GM19324 (cell line): ENCODE results near the gene BSN.

Experiments used
- ATAC-seq: cut with Tn5 transposase; IDR thresholded peaks from one replicate; pipeline ENCODE4 v1.9.1; 2021; ENCODE audit warnings: mild to moderate bottlenecking, moderate library complexity; ENCODE audit not compliant: unreplicated experiment, low FRiP score

Gene BSN

DNA sequence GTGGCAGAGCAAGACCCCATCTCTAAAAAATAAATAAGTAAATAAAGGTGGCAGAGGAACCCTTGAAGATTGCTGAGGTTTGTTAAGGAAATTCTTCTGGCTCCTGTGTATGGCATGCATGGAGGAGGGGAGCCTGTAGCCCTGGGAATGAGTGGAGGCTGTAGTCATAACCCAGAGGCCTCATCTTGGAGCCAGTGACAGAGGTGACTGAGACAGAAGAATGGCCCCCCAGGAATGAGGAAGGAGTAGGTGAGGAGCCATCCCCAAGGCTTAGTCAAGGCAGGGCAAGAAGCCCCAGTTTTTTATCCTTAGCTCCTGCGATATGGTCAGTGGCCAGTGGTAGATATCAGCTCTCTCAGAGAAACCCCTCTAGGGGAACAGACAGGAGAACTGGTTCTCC is 46.5 kb downstream of the BSN start:
- no peak for ATAC-seq

- ATAC-seq = no peak
Measured at GRCh38 chr3:49601358-49602048, 47.2 kb downstream of the BSN start.

GRCh38 chr3:49602049-49602554 is 47.8 kb downstream of the BSN start:
- no peak for ATAC-seq

DNA sequence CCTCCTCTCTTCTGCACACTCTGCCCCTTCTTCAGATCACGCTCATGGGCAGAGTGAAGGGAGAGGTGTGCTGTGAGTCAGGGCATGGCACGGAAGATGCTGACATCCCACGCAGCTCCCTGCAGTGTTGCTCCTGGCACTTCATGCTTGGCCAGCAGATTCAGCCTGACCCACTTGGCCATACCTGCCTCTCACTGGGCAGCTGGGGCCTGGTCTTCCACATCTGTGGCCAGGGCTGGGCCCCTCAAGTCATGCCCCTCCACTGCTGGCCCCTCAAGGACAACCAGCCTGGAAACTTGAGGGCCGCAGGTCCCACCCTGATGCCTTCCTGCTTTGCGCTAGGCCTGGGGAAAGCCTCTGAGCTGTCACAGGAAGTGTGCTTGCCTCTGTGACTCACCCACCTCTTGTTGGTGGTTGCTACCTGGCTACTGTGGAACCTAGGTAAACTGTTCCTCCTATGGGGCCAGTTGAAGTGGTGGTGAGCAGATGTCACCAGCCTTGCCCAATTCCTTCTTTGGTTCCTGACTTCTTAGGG is 48.7 kb downstream of the BSN start:
- no peak for ATAC-seq

DNA sequence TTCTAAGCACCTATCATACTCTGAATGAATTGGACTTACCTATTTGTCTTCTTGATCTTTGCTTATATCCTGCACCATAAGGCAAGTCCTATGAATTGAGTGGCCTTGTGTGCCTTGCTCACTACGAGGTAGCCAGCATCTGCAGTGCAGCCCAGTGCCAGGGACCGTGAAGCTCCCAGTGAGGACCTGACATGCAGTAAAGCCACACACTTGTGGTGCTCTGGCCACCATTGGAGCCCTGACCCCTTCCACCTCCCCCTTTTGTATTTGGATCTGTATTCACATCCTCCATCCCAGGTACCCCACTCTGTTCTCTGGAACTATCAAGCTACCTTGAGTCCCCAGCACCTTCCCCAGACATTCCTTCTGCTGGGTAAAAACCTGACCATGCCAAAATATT is 52.1 kb downstream of the BSN start:
- no peak for ATAC-seq

DNA sequence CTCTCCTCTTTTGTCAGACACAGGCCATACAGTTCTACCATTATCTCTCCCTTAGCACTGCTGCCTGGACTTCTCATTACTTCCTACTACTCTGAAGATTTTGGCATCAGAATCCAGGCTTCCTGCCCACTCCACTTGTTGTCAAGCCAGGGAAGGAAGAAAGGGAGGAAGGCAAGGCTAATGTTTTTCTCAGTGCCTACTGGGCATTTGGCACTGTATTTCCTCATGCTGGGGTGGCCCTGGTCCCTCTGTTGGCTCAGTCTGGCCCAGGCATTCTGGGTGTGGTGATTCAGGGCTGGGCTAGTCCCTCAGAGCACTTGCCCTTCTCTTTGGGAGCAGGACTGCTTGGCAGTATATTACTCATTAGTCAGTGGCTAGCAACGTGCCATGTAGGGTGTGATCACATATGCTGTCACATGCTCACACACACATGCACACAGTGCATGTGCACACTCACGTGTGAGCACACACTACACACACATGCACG is 52.9 kb downstream of the BSN start:
- ATAC-seq = no peak

- ATAC-seq = no peak
Measured at GRCh38 chr3:49607796-49608195, 53.5 kb downstream of the BSN start.

GRCh38 chr3:49609314-49609713 is 55.0 kb downstream of the BSN start:
- no peak for ATAC-seq

- ATAC-seq = no peak
Measured at GRCh38 chr3:49609815-49610214, 55.5 kb downstream of the BSN start.

GRCh38 chr3:49610666-49611280 is 56.5 kb downstream of the BSN start:
- no peak for ATAC-seq

DNA sequence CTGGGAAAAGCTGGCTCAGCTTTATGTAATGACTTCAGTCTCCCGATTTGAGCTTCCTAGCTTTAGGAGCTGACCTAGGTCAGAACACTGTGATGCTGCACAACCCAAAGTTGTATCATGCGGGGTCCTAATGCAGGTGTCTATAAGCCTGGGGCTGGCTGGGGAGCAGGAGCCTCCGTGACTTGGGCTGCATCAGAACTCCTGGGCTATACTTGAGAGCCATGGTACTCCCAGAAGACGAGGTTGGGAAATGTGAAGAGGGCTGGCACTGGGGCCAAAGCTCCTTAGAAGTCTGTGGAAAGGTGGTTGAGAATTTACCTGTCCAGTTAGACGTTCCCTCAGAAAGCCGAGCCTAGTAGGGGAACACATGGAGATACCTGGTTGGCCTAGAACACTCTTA is 57.0 kb downstream of the BSN start:
- no peak for ATAC-seq

GRCh38 chr3:49611719-49612118 is 57.4 kb downstream of the BSN start:
- ATAC-seq = no peak

DNA sequence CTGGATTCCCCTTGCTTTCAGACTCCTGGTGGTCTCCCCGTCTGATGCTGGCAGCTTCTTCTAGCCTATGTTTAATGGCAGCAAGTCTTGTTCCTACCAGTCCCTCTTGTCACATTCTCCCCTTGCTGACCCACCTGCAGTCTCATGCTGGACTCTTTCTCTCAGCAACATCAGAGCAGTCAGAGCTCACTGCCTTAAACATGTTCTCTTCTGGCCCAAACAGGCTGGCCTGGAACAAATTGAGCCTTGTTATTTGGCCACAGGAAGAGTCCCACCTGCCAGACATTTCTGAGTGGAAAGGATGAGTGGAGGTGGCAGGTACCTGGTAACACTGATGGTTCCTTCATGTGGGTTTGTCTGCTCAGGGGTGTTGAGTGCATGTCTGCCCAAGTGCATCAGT is 60.7 kb downstream of the BSN start:
- no peak for ATAC-seq

GRCh38 chr3:49616061-49616460 is 61.8 kb downstream of the BSN start:
- ATAC-seq = no peak

GRCh38 chr3:49616491-49616941 is 62.2 kb downstream of the BSN start:
- no peak for ATAC-seq

GRCh38 chr3:49617390-49618013 is 63.2 kb downstream of the BSN start:
- no peak for ATAC-seq

- no peak for ATAC-seq
Measured at GRCh38 chr3:49618412-49618811, 64.1 kb downstream of the BSN start.

- ATAC-seq = no peak
Measured at GRCh38 chr3:49619649-49620048, 65.4 kb downstream of the BSN start.

DNA sequence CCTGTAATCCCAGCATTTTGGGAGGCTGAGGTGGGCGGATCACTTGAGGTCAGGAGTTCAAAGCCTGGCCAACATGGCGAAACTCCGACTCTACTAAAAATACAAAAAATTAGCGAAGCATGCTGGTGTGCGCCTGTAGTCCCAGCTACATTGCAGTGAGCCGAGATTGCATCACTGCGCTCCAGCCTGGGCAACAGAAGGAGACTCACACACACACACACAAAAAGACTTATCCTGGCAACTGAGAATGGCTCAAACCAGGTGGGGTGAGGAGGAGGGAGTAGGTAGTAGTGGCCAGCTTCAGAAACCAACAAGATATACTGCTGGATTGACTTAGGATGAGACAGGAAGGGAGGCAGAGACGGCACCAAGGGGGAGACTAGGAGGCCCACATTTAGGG is 66.5 kb downstream of the BSN start:
- no peak for ATAC-seq

GRCh38 chr3:49623071-49623470 is 68.8 kb downstream of the BSN start:
- no peak for ATAC-seq

DNA sequence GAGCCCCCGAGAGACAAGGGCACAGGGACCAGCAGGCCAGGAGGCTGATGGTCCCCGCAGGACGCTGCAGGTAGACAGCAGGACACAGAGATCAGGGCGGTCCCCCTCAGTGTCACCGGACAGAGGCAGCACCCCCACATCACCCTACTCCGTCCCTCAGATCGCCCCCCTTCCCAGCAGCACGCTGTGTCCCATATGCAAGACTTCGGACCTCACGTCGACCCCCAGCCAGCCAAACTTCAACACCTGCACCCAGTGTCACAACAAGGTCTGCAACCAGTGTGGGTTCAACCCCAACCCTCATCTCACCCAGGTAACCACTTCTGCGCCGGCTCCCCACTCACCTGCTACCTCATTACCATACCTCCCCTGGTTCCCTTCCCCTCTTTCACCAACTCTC is 70.8 kb downstream of the BSN start:
- ATAC-seq = no peak
